HG03045 (cell line): Measurements from ENCODE around the gene HLCS.

Source experiments
- ATAC-seq: cut with Tn5 transposase; IDR thresholded peaks from one replicate; pipeline ENCODE4 v1.9.1; 2021; ENCODE audit warnings: mild to moderate bottlenecking, moderate library complexity; ENCODE audit not compliant: unreplicated experiment

Gene HLCS

GRCh38 chr21:36985751-36986594, 19.5 kb upstream of the HLCS start:
- no peak for ATAC-seq

- no peak for ATAC-seq
Observed at GRCh38 chr21:36981977-36982700, 15.7 kb upstream of the HLCS start.

- no peak for ATAC-seq
Observed at GRCh38 chr21:36981049-36981391, 14.6 kb upstream of the HLCS start.

GRCh38 chr21:36980280-36981048, 14.0 kb upstream of the HLCS start:
- ATAC-seq: no peak

- no peak for ATAC-seq
Observed at GRCh38 chr21:36976882-36977651, 10.6 kb upstream of the HLCS start.

- no peak for ATAC-seq
Observed at GRCh38 chr21:36976228-36976861, 9.9 kb upstream of the HLCS start.

GRCh38 chr21:36974851-36975192, 8.4 kb upstream of the HLCS start:
- no peak for ATAC-seq

GRCh38 chr21:36973986-36974850, 7.7 kb upstream of the HLCS start:
- no peak for ATAC-seq

- ATAC-seq: no peak
Observed at GRCh38 chr21:36968976-36969375, 2.5 kb upstream of the HLCS start.

GRCh38 chr21:36968414-36968813, 1.9 kb upstream of the HLCS start:
- no peak for ATAC-seq

- ATAC-seq: peak; percentile 29
Observed at GRCh38 chr21:36966821-36967768, 626 bp upstream of the HLCS start.

- no peak for ATAC-seq
Observed at GRCh38 chr21:36965720-36966065, 776 bp downstream of the HLCS start.

- no peak for ATAC-seq
Observed at GRCh38 chr21:36964827-36965719, 1.4 kb downstream of the HLCS start.

GRCh38 chr21:36964398-36964797, 2.1 kb downstream of the HLCS start:
- ATAC-seq: no peak

- ATAC-seq: no peak
Observed at GRCh38 chr21:36962098-36962780, 4.2 kb downstream of the HLCS start.

- ATAC-seq: no peak
Observed at GRCh38 chr21:36960676-36961284, 5.7 kb downstream of the HLCS start.
